Right renal cortex interstitium (tissue), 3 donors: ENCODE measurements around the gene BTBD18. TPM values are rescaled to one million over a fixed set of nuclear protein-coding genes. Genes with fewer than 3 reads are reported as not detected.

Experiments
- DNase-seq, 3 donors: peaks; one replicate each; pipeline ENCODE4 v3.0.0-alpha.2; 2013; ENCODE audit warnings: low read depth in 3 of 3, low spot score in 2 of 3
- polyA plus RNA-seq, 3 donors: library from polyadenylated mRNA; unstranded; fragments of 120-200 nt; gene quantifications; one replicate each; pipeline ENCODE4 v1.2.1, GENCODE V29; 2013; ENCODE audit not compliant: insufficient read length in 3 of 3

Gene BTBD18, protein sequence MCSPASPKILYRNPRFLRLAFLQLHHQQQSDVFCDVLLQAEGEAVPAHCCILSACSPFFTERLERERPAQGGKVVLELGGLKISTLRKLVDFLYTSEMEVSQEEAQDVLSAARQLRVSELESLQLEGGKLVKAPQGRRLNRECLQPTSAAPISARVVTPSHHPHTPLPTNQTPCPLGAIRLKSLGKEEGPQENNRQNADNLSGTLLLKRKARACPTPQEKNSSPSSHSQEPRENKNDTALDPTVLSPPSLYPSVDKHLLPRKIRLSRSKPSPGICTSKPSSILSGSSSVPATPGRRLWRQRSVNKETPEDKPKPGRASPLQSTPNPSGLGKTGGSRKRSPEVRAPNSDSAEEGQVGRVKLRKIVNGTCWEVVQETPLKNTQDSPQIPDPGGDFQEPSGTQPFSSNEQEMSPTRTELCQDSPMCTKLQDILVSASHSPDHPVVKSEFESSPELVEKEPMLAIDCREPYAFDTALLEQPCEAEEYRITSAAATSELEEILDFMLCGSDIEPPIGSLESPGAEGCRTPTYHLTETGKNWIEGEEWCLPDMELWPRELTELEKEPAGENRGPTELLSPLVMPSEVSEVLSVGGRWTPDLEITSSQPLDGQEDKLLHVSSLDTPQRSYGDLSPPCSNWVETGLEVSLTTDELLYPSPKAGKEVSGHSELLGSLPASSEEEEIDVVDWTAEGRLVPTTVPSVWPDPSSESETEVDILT
- under 1 TPM; 0.10 to 0.19 (median 0.15) TPM for polyA plus RNA-seq

DNA sequence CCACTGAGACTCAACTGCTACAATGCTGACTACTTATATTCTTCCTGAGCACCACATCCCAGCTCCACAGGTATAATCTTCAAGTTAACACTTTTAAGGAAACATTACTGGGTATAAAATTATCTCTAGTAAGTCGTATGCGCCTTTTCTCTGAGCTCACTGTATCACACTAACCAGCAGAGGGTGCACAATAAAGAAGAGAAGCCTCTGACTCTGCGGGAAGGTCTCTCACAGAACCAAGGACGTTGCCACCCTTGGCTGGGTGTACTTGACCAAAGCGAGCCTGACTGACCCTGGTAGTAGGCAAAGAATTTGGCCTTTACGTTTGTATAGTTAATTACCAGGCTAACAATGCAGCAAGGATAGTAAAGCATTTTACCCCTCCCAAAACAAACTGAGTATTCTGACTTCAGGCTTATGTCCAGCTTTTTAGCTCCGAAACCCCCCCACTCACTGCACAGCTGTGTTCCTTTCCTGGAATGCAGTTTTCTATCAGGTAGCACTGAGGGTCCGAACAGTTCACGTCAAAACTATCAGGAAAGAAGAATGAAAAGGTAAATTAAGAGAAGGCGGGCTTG, at the start of gene BTBD18:
Gene BTBD18 (minus strand): TSS at position 144 of the 578 bp plus-strand sequence. CDS start 631 bp downstream, outside the sequence.
- DNase-seq, result no peak

DNA sequence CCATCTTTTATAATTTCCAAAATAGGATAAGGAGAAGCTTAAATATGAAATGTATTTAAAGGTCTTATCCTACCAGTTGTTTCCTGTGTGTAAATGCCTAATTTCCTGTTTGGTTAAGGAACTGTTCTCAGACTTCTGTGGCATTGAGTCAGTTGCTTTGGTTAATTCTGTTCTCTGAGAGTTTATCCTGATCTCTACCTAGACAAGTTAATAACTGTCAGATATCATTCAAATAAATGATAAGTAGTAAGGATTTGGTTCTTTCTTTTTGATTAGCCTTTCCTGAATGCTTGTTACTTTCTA, 49.5 kb upstream of the BTBD18 start:
- DNase-seq, result no peak

DNA sequence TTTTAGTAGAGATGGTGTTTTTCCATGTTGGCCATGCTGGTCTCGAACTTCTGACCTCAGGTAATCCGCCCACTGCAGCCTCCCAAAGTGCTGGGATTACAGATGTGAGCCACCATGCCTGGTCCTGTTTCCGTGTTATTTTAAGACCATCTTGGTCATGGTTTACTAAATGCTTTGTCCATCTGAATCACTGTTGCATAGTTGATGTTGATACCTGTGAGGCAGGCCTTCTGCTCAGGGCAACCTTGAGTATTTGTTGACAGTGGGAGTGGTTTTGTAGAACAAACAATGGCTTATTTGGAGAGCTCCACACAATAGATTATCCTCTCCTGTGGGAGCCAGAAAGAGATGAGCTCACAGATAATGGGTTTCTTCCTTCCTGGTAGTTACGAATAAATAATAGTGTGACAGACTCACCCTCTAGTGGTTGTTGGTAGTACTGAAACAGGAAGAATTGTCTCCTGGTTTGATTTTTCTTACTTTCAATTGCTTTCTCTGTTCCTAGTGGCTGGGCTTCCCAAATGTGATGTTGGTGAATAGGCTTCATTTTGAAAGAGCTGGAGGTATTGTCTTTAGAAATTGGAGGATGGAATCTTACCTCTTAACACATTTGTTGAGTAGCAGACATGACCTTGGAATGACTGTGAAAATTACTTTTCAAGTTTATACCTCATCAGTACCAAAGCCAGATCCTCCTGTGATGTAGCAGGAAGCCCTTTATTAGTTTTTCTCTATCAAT, 49.0 kb upstream of the BTBD18 start:
- DNase-seq, result peak in 1 of 3 donors; percentile 54

DNA sequence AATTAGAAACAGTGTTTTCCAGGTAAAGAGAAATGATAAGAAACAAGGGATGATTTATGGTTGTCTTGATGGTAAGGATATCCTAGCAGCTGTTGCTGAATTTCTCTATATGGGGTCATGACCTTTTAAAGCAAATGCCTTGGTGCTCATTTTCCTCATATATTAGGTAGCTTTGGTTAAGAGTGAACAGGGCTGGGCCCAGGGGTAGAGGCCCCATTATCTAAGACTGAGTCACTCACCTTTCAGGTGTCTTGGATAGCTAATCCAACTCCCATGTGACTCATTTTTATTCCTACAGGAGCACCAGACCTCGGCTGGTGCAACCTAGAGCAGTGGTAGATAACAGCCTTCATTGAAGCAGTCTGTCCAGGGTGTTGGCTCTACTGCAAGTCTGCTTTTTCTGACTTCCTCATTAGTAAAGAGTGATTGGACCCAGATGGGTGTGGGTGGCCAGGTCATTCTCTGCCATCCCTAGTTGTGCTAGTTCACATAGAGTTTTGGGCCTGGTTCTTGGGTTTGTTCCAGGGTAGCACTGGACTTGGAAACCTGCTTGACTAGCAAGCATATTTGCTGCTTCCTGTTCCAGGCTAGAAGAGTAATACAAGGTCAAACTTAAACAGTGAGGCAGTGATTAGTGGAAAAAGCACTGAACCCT, 47.4 kb upstream of the BTBD18 start:
- no peak for DNase-seq

DNA sequence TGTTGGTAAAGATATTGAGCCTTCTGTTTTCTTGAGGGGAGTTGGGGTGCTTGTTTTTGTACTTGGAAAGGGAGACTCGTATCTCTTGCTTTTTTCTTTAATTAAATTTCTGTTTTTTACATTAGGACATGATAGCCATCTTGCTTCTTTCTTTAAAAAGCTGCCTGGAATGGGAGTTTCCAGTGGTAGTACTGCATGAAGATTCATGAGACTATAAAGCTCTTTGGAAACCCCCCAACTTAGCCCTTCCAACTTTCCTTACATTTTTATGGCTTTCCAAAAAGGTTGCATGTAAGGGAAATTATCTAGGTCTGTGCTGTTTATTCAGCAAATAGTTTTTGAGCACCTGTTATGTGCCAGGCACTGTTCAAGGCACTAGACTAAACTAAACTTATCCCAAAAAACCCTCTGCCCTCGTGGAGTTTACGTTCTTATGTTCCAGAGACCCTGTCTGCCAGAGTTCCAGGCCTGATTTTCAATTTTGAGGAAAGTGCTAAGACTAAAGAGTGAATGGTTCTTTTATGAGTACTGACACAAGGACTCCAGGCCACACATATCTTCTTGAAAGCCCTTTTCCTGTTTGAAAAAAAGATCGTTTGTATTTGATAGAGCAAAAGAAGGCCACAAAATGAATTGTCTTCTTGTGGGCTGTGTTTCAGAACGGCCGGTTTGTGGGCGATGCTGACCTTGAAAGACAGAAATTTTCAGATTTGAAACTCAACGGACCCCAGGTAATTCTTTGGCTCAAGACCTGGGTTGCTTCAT, 41.9 kb upstream of the BTBD18 start:
- no peak for DNase-seq

DNA sequence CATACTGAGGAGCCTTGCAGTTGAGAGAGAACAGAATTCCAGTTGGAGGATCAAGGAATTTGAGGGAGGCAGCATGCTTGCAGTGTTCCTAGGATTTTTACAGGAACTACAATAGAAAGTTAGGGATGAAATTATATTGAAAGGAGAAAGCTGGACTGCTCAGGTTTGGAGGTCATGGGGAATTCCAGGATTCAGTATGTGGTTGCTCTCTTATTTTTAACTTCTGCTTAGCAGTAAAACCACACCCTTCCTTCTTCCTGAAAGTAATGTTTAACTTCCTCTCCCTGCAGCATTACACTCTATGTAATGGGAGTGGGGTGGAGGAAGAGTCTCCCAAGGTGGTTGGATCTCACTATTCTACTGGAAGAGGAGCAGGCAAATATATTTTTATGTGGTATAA, 41.3 kb upstream of the BTBD18 start:
- no peak for DNase-seq

DNA sequence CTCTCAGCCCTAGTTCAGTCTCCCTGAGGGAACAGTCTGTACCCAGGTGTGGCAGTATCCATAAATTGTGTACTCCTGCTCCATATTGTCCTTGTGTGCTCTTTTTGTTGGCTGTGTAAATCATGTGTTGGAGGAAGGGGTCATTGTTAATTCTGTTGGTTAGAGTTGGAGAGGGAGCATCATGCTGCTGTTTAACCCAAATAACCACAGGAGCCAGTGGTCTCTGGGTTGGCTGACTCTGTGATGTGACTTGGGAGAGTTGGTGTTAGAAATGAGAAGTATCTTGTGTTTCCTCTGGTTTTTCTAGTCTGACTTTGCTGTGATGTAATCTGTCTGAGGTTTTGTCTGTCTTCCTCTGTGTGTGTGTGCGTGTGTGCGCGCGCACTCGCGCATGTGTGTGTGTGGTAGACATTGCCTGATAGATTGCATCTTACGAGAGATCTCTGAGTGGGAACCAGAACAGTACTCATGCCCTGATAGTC, 40.5 kb upstream of the BTBD18 start:
- DNase-seq, result no peak

DNA sequence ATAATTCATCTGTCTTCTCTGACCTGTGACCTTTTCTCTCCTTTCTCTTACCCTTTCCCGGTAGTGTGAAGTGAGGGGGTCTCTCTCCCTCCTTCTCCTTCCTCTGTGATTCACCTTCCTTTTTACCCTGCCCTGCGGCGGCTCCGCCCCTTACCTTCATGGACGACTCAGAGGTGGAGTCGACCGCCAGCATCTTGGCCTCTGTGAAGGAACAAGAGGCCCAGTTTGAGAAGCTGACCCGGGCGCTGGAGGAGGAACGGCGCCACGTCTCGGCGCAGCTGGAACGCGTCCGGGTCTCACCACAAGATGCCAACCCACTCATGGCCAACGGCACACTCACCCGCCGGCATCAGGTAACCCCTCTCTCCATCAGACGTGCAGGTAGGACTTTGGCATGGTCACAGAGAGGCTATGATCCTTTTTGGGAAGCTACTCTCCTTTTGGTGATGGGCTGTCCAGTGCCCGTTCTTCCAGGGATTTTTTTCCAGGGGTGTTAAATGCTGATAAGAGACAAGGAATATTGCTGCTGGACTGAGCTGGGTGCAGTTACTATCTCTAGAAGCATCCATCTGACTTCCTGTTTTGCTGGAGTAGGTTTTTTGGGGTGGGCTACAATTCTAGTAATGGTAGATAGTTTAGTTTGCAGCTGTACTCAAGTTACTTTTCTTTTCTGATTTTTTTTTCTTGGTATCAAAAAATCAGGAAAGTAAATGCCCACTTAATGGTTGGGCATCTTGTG, 39.9 kb upstream of the BTBD18 start:
- DNase-seq, result no peak

DNA sequence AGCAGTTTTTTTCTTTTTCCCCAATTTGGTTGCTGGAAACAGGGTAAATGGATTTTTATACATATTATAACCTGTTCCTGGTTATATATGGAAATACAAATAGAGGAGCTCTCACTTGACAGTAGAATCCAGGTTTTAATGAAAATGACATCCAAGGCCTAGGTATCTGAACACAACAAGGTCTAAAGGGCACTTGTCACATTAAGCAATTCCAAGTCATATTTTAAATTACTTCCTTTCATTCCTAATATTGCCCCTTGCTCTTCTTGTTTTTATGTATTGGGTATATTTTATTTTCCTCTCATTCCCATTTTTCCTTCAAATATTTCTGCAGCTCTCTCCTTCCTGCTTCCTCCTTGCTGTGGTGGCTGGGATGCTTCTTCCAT, 37.1 kb upstream of the BTBD18 start:
- no peak for DNase-seq

DNA sequence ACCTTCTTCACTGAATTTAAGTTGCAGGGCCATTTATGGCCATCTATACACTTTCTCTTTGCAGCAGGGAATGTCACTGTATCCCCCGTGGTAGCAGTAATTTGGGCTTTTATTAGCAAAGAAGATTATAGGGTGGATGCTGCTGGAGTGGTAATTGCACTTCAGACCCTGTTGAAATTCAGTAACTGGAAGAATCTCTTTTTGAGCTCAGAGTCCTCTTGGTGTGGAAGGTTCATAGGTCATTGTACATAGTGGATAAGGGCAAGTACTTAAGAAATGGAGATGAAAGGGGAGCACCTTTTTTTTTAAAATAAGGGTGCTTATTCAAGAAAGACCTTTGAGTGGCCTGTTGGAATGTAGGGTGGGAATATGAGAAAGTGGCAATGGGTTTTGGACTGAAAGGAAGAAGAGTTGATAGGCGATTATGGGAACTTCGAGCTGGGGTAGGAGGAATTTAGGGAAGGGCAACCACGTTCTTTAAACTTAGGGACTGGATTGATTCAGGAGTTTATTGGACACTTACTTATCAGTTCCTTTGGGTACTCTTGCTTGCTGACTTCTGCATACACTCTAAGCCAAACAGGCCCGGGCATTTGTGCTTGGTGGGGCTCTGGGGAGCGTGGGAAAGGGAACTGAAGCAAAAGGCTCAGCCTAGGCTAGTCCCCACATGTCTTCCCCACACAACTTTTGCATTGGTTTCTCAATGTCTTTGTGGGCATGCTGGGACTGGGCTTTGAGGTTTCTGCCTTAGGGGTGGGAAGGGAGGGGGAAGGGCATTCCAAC, 36.5 kb upstream of the BTBD18 start:
- DNase-seq, result no peak

DNA sequence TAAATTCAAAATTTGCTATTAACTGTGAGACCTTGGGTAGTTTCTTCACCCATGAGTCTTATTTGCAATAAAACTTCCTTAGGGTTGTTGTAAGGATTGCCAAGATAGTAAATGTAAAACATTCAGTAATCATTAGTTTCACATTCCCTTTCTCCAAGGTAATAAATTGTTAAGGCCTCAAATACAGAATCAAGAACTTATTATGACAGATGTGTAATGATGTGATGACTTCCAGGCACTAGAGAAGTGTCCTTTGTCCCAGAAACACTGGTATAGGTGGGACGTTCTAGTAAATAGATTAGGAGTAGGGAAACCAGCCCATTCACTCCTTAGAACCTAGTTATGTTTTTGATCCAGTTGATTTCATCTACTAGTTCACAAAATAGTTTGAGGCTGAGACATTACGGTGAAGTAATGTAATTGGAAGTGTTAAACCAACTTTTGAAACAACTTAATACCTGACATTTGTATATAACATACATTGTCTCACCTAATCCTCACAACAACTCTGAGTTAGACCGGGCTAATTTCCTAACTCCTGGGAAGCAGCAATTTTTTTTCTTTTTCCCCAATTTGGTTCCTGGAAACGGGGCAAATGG, 35.5 kb upstream of the BTBD18 start:
- DNase-seq, result no peak

DNA sequence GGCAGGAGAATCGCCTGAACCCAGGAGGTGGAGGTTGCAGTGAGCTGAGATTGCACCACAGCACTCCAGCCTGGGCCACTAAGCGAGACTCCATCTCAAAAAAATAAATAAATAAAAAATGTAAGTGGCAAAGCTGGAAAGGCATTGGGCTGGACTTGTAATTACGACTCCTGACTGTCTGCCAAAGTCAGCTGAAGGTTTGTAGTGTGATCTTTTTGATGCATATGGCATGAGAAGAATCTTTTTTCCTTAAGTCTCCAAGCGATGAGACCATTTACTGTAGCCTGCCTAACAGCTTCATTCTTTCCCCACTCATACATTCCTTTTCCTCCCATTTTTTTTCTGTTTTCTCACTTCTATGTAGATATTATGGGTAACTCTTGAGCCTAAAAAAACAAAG, 34.8 kb upstream of the BTBD18 start:
- no peak for DNase-seq

DNA sequence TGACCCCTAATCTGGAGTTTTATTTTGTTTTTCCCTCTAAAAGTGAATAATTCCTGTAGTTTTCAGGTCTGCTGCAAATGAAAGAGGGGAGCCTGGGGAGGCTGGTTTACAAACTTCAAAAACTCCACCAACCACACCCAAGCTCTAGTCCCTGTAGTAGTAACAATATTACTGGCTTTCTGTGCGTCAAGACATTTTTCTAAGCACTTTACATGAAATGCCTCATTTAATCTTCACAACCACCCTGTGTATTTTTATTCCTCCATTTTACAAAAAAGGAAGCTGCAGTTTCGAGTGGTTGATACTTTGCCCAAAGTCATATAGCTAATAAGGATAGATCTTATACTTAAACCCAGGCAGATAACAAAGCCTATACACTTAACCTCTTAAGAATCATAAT, 33.5 kb upstream of the BTBD18 start:
- DNase-seq, result no peak

DNA sequence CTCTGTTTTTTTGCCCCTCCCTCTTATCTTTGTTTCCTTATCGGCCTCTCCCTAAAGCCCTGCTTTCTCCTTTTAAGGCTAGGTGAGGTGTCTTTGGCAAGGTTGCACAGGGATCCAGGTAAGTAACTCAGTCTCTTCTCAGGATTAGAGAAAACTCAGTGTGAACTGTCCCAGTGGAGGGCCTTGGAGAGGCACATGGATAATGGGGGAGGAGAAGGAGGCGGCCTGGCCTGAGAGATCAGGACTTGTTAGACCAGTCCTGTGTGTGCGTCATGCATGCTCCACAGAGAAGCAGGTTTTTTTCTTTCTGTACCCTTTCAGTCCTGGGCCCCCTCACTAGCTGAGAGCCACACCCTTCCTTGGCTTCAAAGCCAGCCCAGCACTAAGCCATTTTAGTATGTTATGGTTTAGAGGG, 29.9 kb upstream of the BTBD18 start:
- no peak for DNase-seq

DNA sequence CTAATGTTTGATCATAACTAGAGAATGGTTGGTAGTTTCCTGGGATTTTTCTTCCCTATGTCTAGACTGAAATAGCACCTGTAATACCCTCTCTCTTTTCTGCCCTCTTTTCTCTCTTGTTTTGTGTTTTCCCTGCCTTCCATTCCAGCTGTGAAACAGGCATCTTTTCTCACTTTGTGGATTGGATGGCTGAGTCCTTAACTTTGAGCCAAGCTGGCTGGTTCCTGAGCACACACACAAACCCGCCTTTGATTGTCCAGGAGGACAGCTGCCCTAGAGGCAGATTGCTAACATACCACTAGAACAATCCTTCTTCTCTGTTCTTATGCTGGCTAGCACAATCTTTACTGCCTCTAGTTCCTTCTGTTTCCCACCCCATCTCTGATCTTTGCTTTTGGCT, 27.7 kb upstream of the BTBD18 start:
- no peak for DNase-seq

DNA sequence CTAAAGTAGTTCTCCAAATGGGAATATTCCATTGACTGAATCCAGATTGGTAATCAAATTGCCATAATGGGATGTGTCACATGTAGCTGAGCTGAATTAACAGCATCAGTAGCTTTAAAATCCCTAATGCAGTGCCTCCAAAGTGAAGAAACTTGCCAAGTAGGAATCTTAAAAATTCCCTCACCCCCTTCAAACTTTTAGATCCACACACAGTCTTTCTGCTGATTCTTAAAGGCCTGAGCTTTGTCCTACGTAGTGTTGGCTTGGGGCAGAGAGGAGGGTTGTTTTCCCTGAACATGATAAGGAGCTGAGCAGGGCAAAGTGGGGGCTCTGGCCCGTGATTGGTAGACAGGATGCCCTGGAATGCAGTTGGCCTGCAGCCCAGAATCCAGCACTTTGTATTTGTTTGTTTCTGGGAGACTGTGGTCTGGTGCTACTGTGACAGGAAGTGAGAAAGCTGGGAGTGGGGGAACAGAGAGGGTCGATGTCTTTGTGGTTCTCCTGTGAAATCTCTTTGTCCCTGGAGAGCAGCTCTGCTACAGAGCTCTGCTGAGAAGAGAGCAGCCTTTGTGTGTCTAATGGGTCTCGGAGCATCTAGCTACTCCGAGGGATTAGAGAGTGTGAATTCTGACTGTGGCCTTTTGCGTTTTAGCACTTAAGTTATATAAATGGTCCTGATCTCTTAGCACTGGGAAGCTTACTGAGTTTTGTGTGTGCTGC, 26.9 kb upstream of the BTBD18 start:
- DNase-seq, result peak; percentile 92 to 96 (median 94)

DNA sequence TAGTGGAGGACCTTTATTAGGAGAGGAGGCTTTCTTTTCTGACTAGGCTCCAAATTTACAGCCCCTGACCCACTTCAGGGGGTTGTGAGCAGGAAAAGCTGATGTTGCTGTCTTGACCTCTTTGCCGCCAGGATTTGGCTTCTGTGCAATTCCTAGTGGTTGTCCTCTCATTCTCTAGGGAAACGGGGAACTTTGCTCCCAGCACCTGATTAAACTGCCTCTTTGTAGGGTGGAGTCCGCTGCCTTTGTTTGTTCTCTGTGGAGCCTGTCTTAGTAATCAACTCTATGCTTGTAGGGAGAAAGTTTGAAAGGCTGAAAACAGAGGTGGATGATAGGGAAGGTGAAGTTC, 26.3 kb upstream of the BTBD18 start:
- DNase-seq, result no peak
